Measurements from ENCODE around the gene CA10.
A peak's percentile ranks its signal among the peaks of the same experiment; 100 is the strongest.

Gene CA10

DNA sequence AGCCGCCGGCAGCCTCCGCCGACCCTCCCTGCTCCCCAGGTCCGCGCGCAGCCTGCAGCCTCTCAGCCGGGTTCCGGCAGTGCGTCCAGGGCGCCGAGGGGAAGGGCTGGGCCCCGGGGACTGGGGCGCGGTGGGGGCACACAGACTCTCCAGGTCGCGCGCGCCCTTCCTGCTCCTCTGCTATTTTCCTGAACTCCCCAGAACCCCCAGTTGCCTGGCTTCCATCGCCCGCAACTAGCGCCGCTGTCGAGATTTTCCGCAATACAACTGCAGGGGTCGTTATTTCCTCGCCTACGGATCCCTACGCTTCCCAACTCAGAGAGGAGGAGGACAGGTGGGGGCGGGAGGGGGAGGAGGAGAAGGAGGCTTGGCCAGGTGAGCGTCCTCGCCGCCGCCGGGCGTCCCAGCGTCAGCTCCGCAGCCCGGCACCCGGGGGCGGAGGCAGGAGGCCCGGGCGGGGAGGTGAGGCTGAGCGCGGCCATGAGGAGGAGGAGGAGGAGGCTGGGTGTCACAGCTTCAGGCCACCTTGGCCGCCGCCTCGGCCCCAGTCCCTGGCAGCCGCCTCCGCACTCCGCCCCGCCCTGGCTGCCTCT lies at the start of gene CA10:
CA10 (minus strand) TSS at position 265 of the 593 bp plus-strand sequence.
- no peak for DNase-seq

DNA sequence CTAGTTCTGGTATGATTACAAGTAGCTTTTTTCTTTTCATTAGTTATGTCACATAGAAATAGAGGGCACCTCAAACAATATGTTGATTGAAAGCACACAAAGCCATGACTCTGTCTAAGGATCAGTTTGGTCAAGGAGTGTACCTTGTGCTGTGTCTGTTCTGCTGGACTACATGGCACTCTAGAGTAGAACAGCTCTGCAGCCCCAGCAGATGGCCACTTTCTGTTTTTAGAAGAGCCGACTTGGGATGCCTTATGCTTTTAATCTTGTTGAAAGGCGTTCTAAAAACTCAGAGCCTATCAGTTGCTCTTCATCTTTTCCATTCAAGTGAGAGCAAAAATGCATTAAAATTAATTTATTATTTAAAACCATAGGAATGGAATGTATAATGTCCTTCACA lies 49.3 kb upstream of the CA10 start:
- no peak for DNase-seq

DNA sequence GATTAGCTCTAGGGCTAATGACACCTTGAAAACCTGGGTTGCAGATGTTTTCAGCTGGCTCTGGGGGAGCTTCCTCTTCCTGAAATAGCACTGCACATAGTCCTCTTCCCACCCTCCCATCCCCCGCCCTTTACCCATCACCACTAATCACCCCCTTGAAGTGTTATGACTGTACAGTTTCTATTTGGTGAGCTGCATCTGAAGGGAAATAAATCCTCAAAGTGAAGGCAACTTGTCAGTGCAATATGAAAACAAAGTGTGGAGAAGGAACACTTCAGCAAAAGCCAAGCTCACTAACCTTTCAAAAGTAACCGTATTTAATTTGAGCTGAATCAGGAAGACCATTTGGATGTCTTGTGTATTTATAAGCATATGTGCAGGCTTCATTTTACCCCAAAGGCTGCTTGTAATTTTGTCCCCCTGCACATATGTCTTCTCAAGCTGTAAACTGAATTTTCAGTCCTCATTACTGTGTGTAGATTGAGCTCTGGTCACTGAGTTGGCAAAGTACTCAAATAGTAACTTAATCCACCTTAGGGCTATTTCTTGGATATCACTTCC lies 44.1 kb upstream of the CA10 start:
- no peak for DNase-seq

DNA sequence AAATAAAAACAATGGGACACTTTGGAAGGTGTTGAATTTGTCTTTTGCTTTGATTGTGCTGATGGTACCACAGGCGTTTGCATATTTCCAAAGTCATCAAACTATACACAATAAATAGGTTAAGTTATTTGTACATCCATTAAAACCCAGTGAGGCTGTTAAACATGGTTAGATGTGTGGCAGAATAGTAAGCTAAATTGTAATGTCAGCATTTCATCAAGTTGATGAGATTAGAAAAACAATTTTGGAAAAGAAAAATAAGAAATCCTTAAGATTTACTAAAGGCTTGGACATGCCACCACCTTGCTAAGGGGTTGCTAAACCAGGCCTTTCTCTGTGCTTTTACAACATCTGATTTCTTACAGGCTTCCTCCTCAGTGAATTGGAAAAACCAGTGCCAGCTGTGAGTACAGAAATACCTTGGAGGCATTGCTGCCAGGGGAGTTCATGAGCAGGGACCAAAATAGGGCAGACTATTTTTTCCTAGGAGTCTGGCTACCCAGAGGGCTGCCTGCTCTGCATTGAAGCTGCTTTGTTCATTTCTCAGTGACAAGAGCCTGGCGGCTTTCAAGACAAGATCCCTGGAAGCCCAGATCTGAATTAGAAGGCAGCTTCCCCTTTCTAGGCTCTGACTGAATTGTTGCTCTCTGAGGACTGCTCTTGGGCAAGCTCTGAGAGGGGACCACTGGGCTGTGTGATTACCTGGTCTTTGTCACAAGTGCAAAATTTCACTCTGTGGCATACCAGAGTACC lies 43.4 kb upstream of the CA10 start:
- no peak for DNase-seq

DNA sequence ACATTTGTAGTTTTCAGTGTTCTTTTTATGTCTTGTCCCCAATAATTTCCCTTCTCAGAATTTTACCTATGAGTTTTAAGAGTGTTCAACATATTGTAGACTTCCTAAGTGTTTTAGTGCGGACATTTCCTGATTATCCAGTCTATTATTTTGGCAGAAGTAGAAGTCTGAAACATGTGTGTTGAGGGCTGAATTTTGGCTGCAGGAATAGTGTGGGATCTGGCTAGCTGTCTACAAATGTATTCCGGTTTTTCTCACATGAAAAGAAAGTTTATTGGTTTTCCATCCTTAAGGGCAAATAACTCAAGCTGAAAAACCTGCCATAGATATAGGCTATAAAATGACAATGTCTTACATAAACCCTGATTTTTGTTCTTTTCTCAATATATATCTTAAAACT lies 33.0 kb upstream of the CA10 start:
- DNase-seq = no peak

DNA sequence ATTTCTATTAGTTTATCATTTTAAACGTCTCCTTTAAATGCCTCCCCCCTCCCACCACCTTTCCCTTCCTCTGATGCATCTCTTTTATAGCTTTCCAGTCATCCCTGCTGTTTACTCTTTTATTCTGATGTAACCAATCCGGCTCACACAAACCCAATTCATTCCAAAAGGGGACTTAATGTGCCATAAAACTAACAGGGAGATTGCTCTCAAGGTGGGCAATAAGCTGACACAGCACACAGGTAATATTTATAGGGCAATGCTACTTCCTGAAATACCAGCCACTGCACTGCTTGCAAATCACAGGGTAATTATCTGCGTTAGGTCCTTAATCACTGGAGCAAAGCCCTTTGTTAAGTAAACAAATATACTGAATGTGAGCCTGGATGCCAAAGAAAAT lies 23.3 kb upstream of the CA10 start:
- no peak for DNase-seq

DNA sequence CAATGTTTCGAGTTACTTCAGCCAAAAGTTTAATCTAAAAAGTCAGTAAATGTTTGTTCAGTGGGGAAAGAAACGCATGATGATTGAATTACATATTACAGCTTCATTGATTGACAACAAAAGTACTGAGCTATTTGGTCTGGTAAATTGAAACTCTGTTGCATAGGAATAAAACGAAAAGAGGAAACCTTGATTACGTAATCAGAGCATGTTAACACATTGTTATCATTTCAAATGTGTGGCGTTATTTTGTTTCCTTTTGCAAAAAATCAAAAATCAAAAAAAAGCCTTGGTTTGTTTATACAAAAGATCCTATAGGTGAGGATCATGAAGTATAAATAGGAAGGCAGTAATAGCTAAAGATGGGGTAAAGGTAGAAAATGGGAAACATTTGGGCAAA lies 19.5 kb upstream of the CA10 start:
- no peak for DNase-seq

DNA sequence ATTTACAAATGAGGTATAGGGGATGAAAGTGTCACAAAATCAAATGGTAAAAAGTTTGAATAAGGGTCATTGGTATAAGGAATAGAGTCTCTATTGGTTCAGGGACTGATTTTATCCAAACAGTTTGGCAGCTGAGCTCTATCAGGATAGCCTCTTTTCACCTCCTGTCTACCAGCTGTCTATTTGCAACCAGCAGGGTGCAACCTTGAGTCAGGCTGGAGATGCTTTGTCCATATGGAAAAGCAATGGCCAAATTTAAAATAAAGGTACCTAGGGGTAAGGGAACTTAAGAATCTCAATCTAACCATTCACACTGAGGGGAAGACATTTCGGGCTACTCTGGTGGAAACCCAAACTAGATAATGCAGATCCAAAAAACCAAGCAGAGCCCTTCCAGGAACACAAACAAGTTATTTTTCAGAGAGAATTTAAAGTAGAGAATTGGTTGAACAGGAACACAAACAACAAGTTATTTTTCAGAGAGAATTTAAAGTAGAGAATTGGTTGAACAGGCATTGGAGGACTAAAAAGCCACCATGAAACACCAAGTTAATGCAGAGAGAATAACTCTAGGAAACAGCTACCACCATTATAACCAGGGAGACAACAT lies 12.6 kb upstream of the CA10 start:
- DNase-seq = no peak

DNA sequence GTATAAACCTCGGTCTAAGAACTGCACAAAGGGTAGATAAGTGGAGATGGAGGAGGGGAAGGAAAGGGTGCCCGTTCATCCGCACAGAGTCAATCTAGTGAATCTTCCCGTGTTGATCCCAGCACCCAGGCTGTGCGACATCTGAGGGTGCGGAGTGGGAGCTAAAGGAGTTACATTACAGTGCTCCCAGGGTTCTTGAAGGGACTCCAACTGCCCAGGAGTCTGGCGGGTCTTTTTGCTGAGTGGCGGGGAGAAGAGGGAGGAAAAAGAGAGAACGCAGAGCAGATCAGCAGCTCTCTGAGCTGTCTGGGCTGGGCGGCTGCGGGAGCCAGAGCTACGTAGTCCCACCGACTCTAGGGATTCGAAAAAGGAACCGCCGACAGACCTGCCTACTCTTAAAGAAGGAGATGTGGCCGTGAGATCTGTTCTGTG lies 1.6 kb upstream of the CA10 start:
- DNase-seq = no peak

DNA sequence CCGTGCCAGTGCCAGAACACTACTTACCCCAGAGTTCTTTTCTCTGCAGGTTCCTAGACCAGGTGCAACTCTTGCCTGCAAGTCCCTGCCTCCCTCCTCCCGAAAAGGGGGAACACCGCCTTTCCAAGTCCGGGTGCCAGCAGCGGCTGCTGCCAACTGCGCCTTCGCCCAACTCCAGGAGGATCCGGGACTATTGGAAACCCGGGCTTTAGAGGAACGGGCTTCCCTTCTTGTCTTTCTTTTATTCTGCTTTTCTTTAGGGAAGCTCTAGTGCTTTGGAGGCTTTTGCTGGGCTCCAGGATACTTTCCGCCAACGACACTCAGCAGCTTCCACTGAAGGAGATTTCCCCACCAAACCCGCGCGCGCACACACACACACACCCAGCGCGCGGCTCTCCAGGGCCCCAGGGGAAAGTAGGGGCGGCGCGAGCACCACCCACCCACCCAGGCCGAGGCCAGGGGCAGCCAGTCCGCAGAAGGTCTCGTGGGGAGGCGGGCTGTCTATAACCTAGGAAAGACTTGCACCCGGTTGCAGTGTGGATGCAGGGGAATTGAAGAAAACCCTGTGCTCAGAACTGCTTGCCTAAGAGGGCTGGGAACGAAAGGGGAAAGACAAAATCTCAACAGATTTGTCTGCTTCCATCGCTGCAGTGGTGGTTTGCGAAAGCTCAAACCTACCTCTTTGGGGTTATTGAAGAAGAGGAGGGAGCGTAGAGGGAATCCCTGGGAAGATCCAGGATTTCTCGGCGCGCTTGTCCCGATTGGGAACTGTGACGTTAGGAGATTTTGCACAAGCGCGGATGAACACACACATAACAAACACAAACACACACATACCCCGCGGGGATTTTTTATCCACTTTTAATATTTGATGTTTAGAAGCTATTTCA lies 977 bp upstream of the CA10 start:
- DNase-seq = no peak

DNA sequence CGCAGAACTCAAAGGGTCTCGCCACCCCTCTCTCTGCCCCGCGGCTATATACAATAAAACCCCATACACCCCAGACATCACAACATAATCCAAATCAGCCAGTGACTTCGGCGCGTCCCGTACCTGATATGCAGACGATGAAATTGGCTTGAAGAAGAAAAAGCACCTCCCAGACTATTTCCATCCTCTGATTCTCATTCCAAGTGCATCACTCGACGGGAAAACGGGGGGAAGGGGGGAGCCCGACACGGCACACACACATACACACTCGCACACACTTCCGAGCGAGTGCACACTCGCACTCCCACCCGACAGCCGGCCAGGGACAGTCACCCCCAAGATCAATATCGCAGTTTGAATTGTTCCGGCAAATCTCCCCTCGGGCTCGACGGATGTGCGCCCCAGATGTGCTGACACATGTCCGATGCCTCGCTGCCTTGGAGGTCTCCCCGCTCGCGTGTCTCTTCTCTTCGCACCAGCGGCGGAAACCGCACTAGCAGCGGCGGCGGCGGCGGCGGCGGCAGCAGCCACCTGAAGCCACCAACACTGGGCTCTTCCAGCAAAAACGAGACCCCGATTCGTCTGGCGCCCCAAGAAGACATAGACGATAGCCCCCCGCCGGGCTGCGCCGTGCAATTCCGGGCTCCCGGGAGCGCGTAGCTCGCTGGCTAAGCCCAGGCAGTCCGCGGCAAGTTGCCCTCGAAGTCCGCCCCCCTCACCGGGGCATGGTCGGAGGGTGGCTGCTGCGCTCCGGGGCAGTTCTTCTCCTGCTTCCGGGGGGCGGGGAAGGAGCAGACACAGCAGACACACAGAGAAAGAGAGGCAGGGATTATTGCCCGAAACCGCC lies 688 bp downstream of the CA10 start:
- no peak for DNase-seq

DNA sequence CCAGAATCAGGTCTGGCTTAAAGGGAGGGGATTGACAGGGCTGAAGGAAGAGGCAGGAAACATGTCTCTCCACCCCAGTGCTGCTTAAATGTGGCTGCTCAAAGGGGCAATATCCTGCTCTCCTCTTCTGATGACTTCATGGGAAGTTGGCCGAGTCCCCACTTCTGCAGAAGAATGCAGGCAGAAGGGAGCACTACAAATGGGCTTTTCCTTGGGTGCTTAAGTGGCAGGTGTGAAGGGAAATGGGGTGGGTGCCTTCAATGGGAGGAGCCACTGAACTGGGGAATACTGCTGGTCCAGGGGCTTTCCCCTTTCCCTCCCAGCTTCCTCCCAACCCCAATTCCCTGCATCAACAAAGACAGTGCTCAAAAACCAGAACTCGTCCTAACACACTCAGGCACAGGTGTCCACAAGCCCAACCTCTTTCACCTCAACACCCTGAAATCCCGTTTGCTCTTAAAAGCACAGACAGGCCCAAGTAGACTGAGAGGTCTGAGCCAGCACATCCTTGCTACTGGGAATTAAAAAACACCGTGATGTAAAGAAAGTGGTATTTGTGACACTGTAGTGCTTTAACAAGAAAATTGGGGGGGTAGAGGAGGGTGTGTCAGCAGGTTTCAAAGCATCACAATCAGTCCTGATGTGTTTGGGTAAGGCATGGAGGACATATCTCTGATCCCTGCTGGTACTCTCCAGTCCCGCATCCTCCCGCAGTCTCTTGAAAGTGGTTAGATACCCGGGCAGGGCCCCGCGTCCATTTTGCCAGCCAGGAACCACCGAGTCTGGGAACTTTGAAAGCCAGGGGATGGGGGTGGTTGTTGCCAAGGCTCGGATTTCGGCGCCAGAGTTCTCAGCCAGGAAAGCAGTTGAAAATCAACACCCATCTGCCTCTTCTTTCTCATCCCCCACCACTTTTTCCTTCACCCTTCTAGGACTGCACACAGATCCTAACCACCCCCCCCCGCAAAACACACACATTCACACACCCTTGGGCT lies 1.6 kb downstream of the CA10 start:
- peak; percentile 38 for DNase-seq

DNA sequence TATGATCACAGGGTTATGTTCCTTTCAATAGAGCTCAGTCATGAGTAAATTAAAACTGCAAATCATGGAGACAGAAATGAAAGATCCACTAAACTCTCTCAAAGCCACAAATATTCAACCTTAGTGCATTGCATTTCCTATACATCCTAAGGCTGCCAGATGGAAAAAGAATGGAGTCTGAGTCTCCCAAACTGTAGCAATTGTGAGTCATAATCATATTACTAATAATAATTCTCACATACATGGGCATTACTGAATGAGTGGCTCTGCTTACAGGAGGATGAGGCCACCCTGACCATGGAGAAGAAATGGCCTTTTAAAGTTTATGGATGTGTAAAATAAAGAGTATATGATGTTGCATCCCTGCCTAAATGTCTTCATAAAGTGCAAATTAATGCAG lies 3.2 kb downstream of the CA10 start:
- DNase-seq = no peak

DNA sequence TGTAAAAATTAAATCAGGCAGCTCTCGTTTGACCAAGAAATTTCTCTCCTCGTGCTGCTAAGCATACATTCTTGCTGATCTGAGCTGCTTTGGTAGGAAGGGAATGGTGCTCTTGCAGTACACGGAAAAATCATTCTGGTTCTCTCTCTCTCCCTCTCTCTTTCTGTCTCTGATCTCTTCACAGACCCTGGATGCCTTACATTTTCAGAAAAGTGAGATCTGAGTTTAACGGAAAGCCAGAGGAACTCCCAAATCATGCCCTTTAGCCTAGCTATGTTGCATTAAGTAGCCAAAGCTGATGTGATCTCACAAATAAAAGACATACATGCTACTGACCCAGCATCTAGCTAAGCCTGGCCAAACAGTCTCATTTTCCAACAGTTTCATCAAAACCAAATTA lies 4.0 kb downstream of the CA10 start:
- DNase-seq = no peak

DNA sequence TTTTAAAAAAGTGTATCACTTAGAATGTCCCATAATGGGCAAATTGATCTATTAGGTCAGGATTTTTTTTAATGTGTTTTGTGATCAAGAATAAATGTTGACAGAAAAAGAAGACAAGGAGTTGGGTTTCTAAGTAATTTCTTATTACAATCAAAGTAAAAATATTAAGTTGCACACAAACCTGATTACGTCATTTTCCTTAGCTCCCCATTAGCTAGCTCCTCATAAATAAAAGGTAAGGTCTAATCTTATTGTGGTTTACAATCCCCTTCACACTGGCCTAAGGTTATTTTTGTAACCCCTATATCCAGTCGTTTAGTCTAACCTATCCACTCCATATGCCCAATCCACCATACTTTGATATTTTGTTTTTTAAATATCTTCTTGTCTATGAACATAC lies 7.6 kb downstream of the CA10 start:
- no peak for DNase-seq

DNA sequence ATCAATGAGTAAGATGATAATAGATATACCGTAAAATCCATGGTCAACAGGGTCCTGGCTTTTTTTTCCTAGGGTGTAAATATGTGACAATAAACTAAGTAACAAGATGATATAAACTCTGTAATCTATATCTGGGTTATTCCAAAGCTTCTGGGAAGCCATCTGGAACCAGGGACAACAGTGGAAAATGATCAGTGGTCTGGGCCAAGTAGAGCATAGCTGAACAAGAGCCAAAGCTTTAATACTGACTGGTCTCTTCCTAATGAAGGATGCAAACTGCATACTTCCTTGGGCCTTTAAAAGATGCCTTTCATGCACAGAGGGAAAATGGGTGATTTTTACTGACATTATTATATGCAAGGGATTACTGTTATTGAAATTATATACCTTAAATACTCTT lies 8.9 kb downstream of the CA10 start:
- peak; percentile 23 for DNase-seq

DNA sequence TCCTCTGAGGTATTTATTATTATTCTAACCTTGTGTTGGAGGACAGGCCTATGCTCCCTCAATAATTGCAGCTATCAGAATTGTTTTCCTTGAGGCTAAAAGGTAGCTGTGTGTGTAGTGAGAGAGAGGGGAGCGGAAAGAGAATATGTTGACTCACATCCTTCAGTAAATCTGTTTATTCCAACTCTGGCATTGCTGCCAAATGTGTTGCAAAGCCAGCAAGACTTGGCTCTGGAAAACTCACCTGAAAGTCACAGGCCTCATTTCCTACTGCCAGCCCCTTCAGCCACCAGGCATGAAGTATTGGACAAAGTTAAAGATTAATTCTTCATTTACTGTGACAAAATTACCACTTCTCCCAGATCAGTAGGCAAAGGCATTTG lies 9.6 kb downstream of the CA10 start:
- DNase-seq = no peak

DNA sequence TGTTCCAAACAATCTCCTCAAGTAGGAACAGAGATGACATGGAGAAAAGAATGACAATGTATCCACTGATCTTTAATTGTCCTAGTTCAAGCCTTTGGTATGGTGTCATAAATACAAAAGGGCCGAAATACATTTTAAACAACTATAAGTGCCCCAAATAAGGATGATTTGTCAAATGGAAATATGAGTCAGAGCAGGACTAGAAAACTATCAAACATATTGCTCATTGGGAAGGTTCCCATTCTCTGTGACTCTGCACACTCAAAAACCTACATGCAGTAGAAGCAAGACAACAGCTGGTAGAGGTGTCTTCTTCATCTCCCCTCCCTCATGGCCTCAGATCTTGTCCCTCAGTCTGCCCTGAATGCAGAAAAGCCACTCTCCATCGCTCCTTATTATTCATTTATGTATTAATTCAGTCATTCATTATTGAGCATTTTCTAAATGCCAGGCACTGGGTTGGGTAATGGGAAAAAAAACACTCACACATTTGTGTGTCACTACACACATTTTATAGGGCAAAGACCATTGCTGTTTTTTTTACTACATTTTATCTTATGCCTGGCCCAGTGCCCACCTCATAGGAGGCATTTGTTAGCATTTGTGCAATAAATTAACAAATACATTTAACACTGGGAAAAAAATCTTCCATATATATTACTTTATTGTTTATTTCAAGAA lies 10.1 kb downstream of the CA10 start:
- no peak for DNase-seq

DNA sequence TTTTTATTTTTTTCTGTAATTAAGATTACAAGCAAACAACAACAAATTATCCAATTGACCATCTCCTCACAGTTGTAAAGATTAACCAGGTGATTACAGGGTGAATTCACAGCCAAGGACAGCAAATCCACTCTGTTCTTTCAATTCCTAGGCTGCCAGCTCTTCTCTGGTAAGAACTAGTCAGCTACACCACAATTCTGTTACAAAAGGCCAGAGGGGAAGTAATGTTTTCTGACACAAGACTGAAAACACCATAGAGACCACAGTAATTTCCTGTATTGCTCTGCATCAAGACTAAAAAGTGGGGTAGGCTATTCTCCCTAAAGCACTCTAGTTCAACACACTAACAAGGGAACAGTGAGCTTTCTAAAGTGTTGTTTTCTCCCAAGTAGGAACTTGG lies 10.6 kb downstream of the CA10 start:
- DNase-seq = no peak

DNA sequence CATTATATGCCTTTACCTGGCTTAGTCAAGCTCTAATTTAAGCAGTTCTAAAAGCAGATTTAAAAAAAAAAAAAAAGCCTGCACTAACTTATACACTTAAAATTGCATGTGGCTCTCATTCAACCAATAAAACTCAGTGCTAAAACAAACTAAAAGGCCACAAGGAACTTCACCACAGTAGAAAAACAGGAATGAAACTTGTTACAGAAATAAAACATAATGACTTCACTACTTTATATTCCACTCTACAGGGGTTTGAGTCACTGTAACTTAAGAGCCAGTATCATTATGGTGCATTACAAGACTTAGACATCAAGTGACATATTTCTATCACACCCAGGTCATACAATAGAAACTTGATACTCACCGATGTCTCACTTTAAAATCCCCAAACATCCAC lies 11.1 kb downstream of the CA10 start:
- DNase-seq = no peak
